ENCODE data around the gene FCAMR.
"Not testable (repeated sequence)": the region's sequence is repeated elsewhere in the genome, so short reads cannot be mapped to it uniquely, and the experiment has no call there.

The FCAMR gene

GRCh38 chr1:206931709-206932108 lies 38.6 kb downstream of the FCAMR start:
- no peak for DNase-seq (ENCODE audit: low read depth)

GRCh38 chr1:206930210-206930798 lies 40.0 kb downstream of the FCAMR start:
- no peak for DNase-seq (ENCODE audit: low read depth)

GRCh38 chr1:206929524-206929923 lies 40.7 kb downstream of the FCAMR start:
- DNase-seq (ENCODE audit: low read depth): no peak

- DNase-seq (ENCODE audit: low read depth): no peak
These were observed 44.0 kb downstream of the FCAMR start for GRCh38 chr1:206926286-206926685.

GRCh38 chr1:206925106-206925736 lies 45.0 kb downstream of the FCAMR start:
- no peak for DNase-seq (ENCODE audit: low read depth)

- no peak for DNase-seq (ENCODE audit: low read depth)
These were observed 45.6 kb downstream of the FCAMR start for GRCh38 chr1:206924592-206925105.

- DNase-seq (ENCODE audit: low read depth): not testable (repeated sequence)
These were observed 46.2 kb downstream of the FCAMR start for GRCh38 chr1:206923961-206924557.

- no peak for DNase-seq (ENCODE audit: low read depth)
These were observed 47.0 kb downstream of the FCAMR start for GRCh38 chr1:206923009-206923960.

GRCh38 chr1:206922524-206922923 lies 47.7 kb downstream of the FCAMR start:
- no peak for DNase-seq (ENCODE audit: low read depth)

GRCh38 chr1:206921772-206922265 lies 48.4 kb downstream of the FCAMR start, which contains the start of gene FCMR:
Gene FCMR (minus strand): TSS chr1:206921941. CDS start chr1:206921854, 87 bp downstream.
- DNase-seq (ENCODE audit: low read depth): no peak

- DNase-seq (ENCODE audit: low read depth): no peak
These were observed 52.2 kb downstream of the FCAMR start for GRCh38 chr1:206918076-206918475.

GRCh38 chr1:206916000-206916709 lies 54.1 kb downstream of the FCAMR start:
- DNase-seq (ENCODE audit: low read depth): no peak

GRCh38 chr1:206915030-206915735 lies 55.1 kb downstream of the FCAMR start:
- DNase-seq (ENCODE audit: low read depth): no peak

GRCh38 chr1:206913766-206914537 lies 56.3 kb downstream of the FCAMR start:
- no peak for DNase-seq (ENCODE audit: low read depth)

- DNase-seq (ENCODE audit: low read depth): no peak
These were observed 57.7 kb downstream of the FCAMR start for GRCh38 chr1:206912445-206913095.

GRCh38 chr1:206911064-206911663 lies 59.1 kb downstream of the FCAMR start:
- DNase-seq (ENCODE audit: low read depth): no peak

- no peak for DNase-seq (ENCODE audit: low read depth)
These were observed 60.4 kb downstream of the FCAMR start for GRCh38 chr1:206909883-206910318.

- DNase-seq (ENCODE audit: low read depth): no peak
These were observed 60.9 kb downstream of the FCAMR start for GRCh38 chr1:206909161-206909882.

All from stimulated activated CD8-positive, alpha-beta memory T cell treated with anti-CD3 and anti-CD28 coated beads, Interleukin-15, amount 100 ng/mL, for 24 hours (primary cell).